B cell (primary cell): ENCODE data around the gene LPCAT1. TPM values are rescaled to one million over a fixed set of nuclear protein-coding genes. Genes with fewer than 3 reads are reported as not detected.
A peak's percentile ranks its signal among the peaks of the same experiment; 100 is the strongest.

ENCODE experiments used
- ATAC-seq: fragments of 200-7000 bp; cut with Tn5 transposase; one replicate; pipeline ENCODE4 v1.10.0; 2021; ENCODE audit warnings: low read depth, mild to moderate bottlenecking, moderate number of reproducible peaks, moderate library complexity
- CTCF ChIA-PET: fragments of 350-600 bp; sonication (Branson Sonifier 250); formaldehyde crosslinking; loops from one replicate; lab custom pipeline; 2021; ENCODE audit warnings: antibody characterized with exemption, inconsistent platforms; lab: Charles Lee
- POLR2A ChIA-PET: fragments of 350-600 bp; sonication (Branson Sonifier 250); formaldehyde crosslinking; loops from one replicate; lab custom pipeline; 2021; ENCODE audit warnings: antibody characterized with exemption; lab: Charles Lee
- DNase-seq: peaks from one replicate; pipeline ENCODE4 v3.0.0; 2013
- H2AFZ ChIP-seq: 2 replicates; pipeline ENCODE4 v1.6.1; 2012; ENCODE audit warnings: mild to moderate bottlenecking, low read depth, low read length; ENCODE audit not compliant: insufficient read depth, poor library complexity, severe bottlenecking
- H3K27ac ChIP-seq, 2 donors: 1 replicate in 1 of 2; 2 replicates in 1 of 2; pipeline ENCODE4 v1.5.1; 2012 to 2013; ENCODE audit warnings: low read length in 2 of 2, mild to moderate bottlenecking in 2 of 2, moderate library complexity in 1 of 2
- H3K27me3 ChIP-seq, 4 experiments: fragments of 200-600 bp in 1 of 4; sonication (generic) in 1 of 4; replicated peaks in 1 of 4; 1 replicate in 2 of 4; 2 replicates in 2 of 4; pipeline versions ENCODE4 v1.6.1 to v1.7.0; 2013 to 2016; ENCODE audit warnings: low read length in 3 of 4, mild to moderate bottlenecking in 2 of 4, mixed read lengths in 1 of 4, moderate library complexity in 1 of 4; ENCODE audit not compliant: insufficient read depth in 4 of 4, control insufficient read depth in 3 of 4; ENCODE audit errors: control extremely low read depth in 1 of 4
- H3K36me3 ChIP-seq, 2 experiments: replicated peaks in 1 of 2; 1 replicate in 1 of 2; 2 replicates in 1 of 2; pipeline versions ENCODE4 v1.6.1 to v1.7.1; 2013; ENCODE audit warnings: low read length in 1 of 2; ENCODE audit not compliant: insufficient read depth in 2 of 2, control insufficient read depth in 1 of 2; ENCODE audit errors: control extremely low read depth in 1 of 2, extremely low read depth in 1 of 2
- H3K4me1 ChIP-seq, 2 donors: fragments of 200-600 bp in 1 of 2; sonication (generic) in 1 of 2; 1 replicate in 1 of 2; 2 replicates in 1 of 2; pipeline versions ENCODE4 v1.5.1 to v1.6.1; 2013 to 2017; ENCODE audit warnings: low read length in 2 of 2; ENCODE audit not compliant: control insufficient read depth in 2 of 2, insufficient read depth in 2 of 2
- H3K4me2 ChIP-seq: replicated peaks from 2 replicates; pipeline ENCODE3; 2012; ENCODE audit warnings: mild to moderate bottlenecking, low read depth, low read length; ENCODE audit not compliant: poor library complexity, severe bottlenecking
- H3K4me3 ChIP-seq, 5 experiments: fragments of 200-600 bp in 1 of 5; sonication (generic) in 1 of 5; 1 replicate in 3 of 5; 2 replicates in 2 of 5; pipeline versions ENCODE4 v1.5.1 to v1.7.0; 2011 to 2016; ENCODE audit warnings: low read length in 4 of 5, mild to moderate bottlenecking in 4 of 5, low read depth in 2 of 5, control low read depth in 1 of 5, moderate library complexity in 1 of 5; ENCODE audit not compliant: insufficient read depth in 1 of 5; ENCODE audit errors: control extremely low read depth in 1 of 5, extremely low read depth in 1 of 5
- H3K79me2 ChIP-seq: fragments of 200-600 bp; sonication (generic); one replicate; pipeline ENCODE4 v1.6.0; 2016; ENCODE audit warnings: low read length; ENCODE audit not compliant: control insufficient read depth, insufficient read depth
- H3K9ac ChIP-seq: fragments of 200-600 bp; sonication (generic); 2 replicates; pipeline ENCODE4 v1.6.1; 2017; ENCODE audit warnings: mild to moderate bottlenecking, low read length, moderate library complexity
- H3K9me3 ChIP-seq, 3 donors: one replicate each; pipeline versions ENCODE4 v1.6.1 to v1.7.1; 2013; ENCODE audit warnings: low read length in 2 of 3; ENCODE audit not compliant: control insufficient read depth in 2 of 3, insufficient read depth in 1 of 3; ENCODE audit errors: control extremely low read depth in 1 of 3
- H4K20me1 ChIP-seq: 2 replicates; pipeline ENCODE4 v1.6.0; 2012; ENCODE audit warnings: mild to moderate bottlenecking, low read length; ENCODE audit not compliant: insufficient read depth, control insufficient read depth, poor library complexity, severe bottlenecking
- H3K27ac Mint-ChIP-seq: one replicate; pipeline ENCODE4 v1.8.0; 2021; ENCODE audit warnings: mixed read lengths
- H3K27me3 Mint-ChIP-seq: one replicate; pipeline ENCODE4 v1.8.0; 2021; ENCODE audit warnings: mixed read lengths
- H3K4me1 Mint-ChIP-seq: one replicate; pipeline ENCODE4 v1.8.0; 2021; ENCODE audit warnings: mixed read lengths
- H3K4me3 Mint-ChIP-seq: one replicate; pipeline ENCODE4 v1.8.0; 2021; ENCODE audit warnings: mixed read lengths
- H3K9me3 Mint-ChIP-seq: one replicate; pipeline ENCODE4 v1.8.0; 2022; ENCODE audit warnings: mixed read lengths; ENCODE audit not compliant: insufficient read depth
- CTCF ChIP-seq: fragments of 200-600 bp; IDR thresholded peaks from one replicate; pipeline ENCODE4 v1.8.0; 2022; ENCODE audit warnings: antibody characterized with exemption, mild to moderate bottlenecking
- EZH2 ChIP-seq: IDR thresholded peaks from 2 replicates; pipeline ENCODE4 v1.6.1; 2012; ENCODE audit warnings: borderline replicate concordance, low read depth, mild to moderate bottlenecking, moderate library complexity, low read length; ENCODE audit not compliant: insufficient read depth, poor library complexity, severe bottlenecking
- WGBS: methylation state at CpG from one replicate; pipeline ENCODE4 v1.1.5; 2013; ENCODE audit warnings: missing lambda C conversion rate; ENCODE audit not compliant: insufficient coverage; 5-methylcytosine and 5-hydroxymethylcytosine counted together
- intact Hi-C: fragments of 100-400 bp; cut with micrococcal nuclease; formaldehyde crosslinking; loops from one replicate; pipeline ENCODE4 v1.10.0; 2022
- polyA plus RNA-seq: library from polyadenylated mRNA; depleted of rRNA; stranded (reverse); fragments of >200 nt; gene quantifications from 2 replicates; pipeline ENCODE4 v1.2.3, GENCODE V29; 2012
- total RNA-seq, 2 donors: library from RNA; stranded (reverse); fragments of 120-200 nt in 1 of 2; gene quantifications; 1 replicate in 1 of 2; 2 replicates in 1 of 2; pipeline versions ENCODE4 v1.2.3 to v1.2.4, GENCODE V29; 2013 to 2022

The LPCAT1 gene
- total and polyA plus RNA-seq, 2 donors (not counting 1 experiment from before 2014, with no cell fraction given) = 94.8 to 159 TPM

- H3K4me3 ChIP-seq = peak overlapping the region in 4 of 5 experiments; percentile 16 to 63 (median 26)
- ChIA-PET POLR2A (interaction anchor here (1.0 to 4.9 kb wide), 9 partner anchors 9 to 150 kb away, joined by 3 to 36 read pairs (median 6); no protein-coding TSS in a partner anchor), CTCF (interaction anchor here (0.6 to 9.1 kb wide), 11 partner anchors 12 to 169 kb away, joined by 3 to 81 read pairs (median 4); no protein-coding TSS in a partner anchor)
- Mint-ChIP-seq H3K9me3 (no peaks in the 10 kb centered on the region), H3K4me3 (peak overlapping the region; percentile 87), H3K27me3 (no peaks in the 10 kb centered on the region), H3K27ac (peak overlapping the region; percentile 98), H3K4me1 (peaks cover 91% of the 10 kb centered on the region)
- WGBS = 84% methylated on average over 23 of the region's 33 CpGs
- no peak for TF ChIP-seq CTCF
- TF ChIP-seq EZH2 = no peak
- H4K20me1 ChIP-seq = no peaks in the 10 kb centered on the region
- peaks cover 0 to 62% of the 10 kb centered on the region in 2 experiments for H3K36me3 ChIP-seq
- H3K27me3 ChIP-seq = no peaks in the 10 kb centered on the region
- ATAC-seq (no peak), DNase-seq (no peak)
- peaks cover 88% of the 10 kb centered on the region for H3K79me2 ChIP-seq
- peak overlapping the region; percentile 96 for H3K27ac ChIP-seq
- peaks cover 80 to 97% of the 10 kb centered on the region in 2 donors for H3K4me1 ChIP-seq
- peak overlapping the region; percentile 85 for H3K4me2 ChIP-seq
- intact Hi-C loops = loop anchor here (2.0 to 10.0 kb wide), 3 partner anchors 53 to 139 kb away; partner anchors contain the start of gene CLPTM1L
- peak overlapping the region; percentile 56 for H3K9ac ChIP-seq
- peaks cover 0 to 5% (median 0%) of the 10 kb centered on the region in 3 donors for H3K9me3 ChIP-seq
- H2AFZ ChIP-seq = peak overlapping the region; percentile 11
These were observed 39.7 kb downstream of the LPCAT1 start for GRCh38 chr5:1483856-1484729.
